Urinary bladder (tissue), 4 donors: ENCODE data around the gene C5. TPM values are rescaled to one million over a fixed set of nuclear protein-coding genes. Genes with fewer than 3 reads are reported as not detected.
"Not testable (repeated sequence)": the region's sequence is repeated elsewhere in the genome, so short reads cannot be mapped to it uniquely, and the experiment has no call there.

ENCODE experiments used
- DNase-seq: peaks from one replicate; pipeline ENCODE4 v3.0.0-alpha.2; 2015; ENCODE audit errors: extremely low spot score
- H3K27ac ChIP-seq: one replicate; pipeline ENCODE4 v1.5.1; 2013; ENCODE audit warnings: low read depth, mild to moderate bottlenecking, moderate library complexity
- H3K36me3 ChIP-seq: one replicate; pipeline ENCODE4 v1.6.1; 2013; ENCODE audit warnings: mild to moderate bottlenecking, moderate library complexity; ENCODE audit not compliant: insufficient read depth
- H3K4me1 ChIP-seq: one replicate; pipeline ENCODE4 v1.6.1; 2013; ENCODE audit warnings: mild to moderate bottlenecking, moderate library complexity; ENCODE audit not compliant: insufficient read depth
- H3K4me3 ChIP-seq: one replicate; pipeline ENCODE4 v1.5.1; 2013; ENCODE audit warnings: low read depth, low read length
- WGBS: extraction: QIAGEN DNeasy Blood & Tissue Kit; methylation state at CpG from one replicate; pipeline ENCODE4 v1.1.7; 2013; 5-methylcytosine and 5-hydroxymethylcytosine counted together
- polyA plus RNA-seq: library from polyadenylated mRNA; stranded (reverse); fragments of 200-250 nt; gene quantifications from one replicate; pipeline ENCODE4 v1.2.3, GENCODE V29; 2013
- total RNA-seq: library from RNA; depleted of rRNA; stranded (reverse); fragments of >200 nt; gene quantifications from one replicate; pipeline ENCODE4 v1.2.3, GENCODE V29; 2014
- donor health status: healthy with polysubstance abuse.
- donor health status: healthy.

Gene C5
- total and polyA plus RNA-seq, 2 donors: 3.2 to 18.1 TPM

- H3K4me3 ChIP-seq, H3K27ac ChIP-seq, H3K36me3 ChIP-seq, H3K4me1 ChIP-seq, DNase-seq: not testable (repeated sequence)
- WGBS: 85% methylated on average over 4 of the region's 4 CpGs
Measured at GRCh38 chr9:121028285-121028684, 21.8 kb downstream of the C5 start.

GRCh38 chr9:121026768-121027167 is 23.3 kb downstream of the C5 start:
- H3K36me3 ChIP-seq: no peaks in the 10 kb centered on the region
- H3K4me1 ChIP-seq: no peaks in the 10 kb centered on the region
- DNase-seq: no peak
- H3K4me3 ChIP-seq: no peak overlapping the region
- H3K27ac ChIP-seq: no peak overlapping the region

GRCh38 chr9:121026260-121026691 is 23.8 kb downstream of the C5 start:
- no peak for DNase-seq
- no peak overlapping the region for H3K27ac ChIP-seq
- WGBS: 78% methylated on average over 3 of the region's 3 CpGs

GRCh38 chr9:121024237-121024636 is 25.8 kb downstream of the C5 start:
- no peak for DNase-seq
- WGBS: 20% methylated on average over 1 of the region's 2 CpGs
- no peak overlapping the region for H3K4me3 ChIP-seq
- H3K36me3 ChIP-seq: no peaks in the 10 kb centered on the region
- no peak overlapping the region for H3K27ac ChIP-seq
- no peaks in the 10 kb centered on the region for H3K4me1 ChIP-seq

More at GRCh38 chr9:121026260-121026691, 23.8 kb downstream of the C5 start:
- Histone ChIP-seq H3K4me3 (no peak overlapping the region), H3K36me3 (no peaks in the 10 kb centered on the region), H3K4me1 (no peaks in the 10 kb centered on the region)

- no peak for DNase-seq
- no peaks in the 10 kb centered on the region for H3K4me1 ChIP-seq
Measured at GRCh38 chr9:121023064-121023463, 27.0 kb downstream of the C5 start.

GRCh38 chr9:121021301-121021700 is 28.8 kb downstream of the C5 start:
- Histone ChIP-seq H3K4me1 (no peaks in the 10 kb centered on the region), H3K4me3 (no peak overlapping the region), H3K36me3 (no peaks in the 10 kb centered on the region), H3K27ac (no peak overlapping the region)
- DNase-seq: no peak
- WGBS: 77% methylated on average over 4 of the region's 4 CpGs

More at GRCh38 chr9:121023064-121023463, 27.0 kb downstream of the C5 start:
- Histone ChIP-seq H3K4me3 (no peak overlapping the region), H3K27ac (no peak overlapping the region), H3K36me3 (no peaks in the 10 kb centered on the region)
- WGBS: 83% methylated on average over 1 of the region's 1 CpG

- Histone ChIP-seq H3K36me3 (no peaks in the 10 kb centered on the region), H3K27ac (no peak overlapping the region), H3K4me1 (no peaks in the 10 kb centered on the region), H3K4me3 (no peak overlapping the region)
- no peak for DNase-seq
- 75% methylated on average over 5 of the region's 5 CpGs for WGBS
Measured at GRCh38 chr9:121019273-121019672, 30.8 kb downstream of the C5 start.

- H3K27ac ChIP-seq: no peak overlapping the region
- no peaks in the 10 kb centered on the region for H3K36me3 ChIP-seq
- DNase-seq: no peak
- H3K4me1 ChIP-seq: no peaks in the 10 kb centered on the region
- WGBS: 79% methylated on average over 8 of the region's 8 CpGs
- H3K4me3 ChIP-seq: no peak overlapping the region
Measured at GRCh38 chr9:121013911-121014310, 36.2 kb downstream of the C5 start.

GRCh38 chr9:121009650-121010049 is 40.4 kb downstream of the C5 start:
- no peak overlapping the region for H3K4me3 ChIP-seq
- H3K4me1 ChIP-seq: no peaks in the 10 kb centered on the region
- no peaks in the 10 kb centered on the region for H3K36me3 ChIP-seq
- no peak for DNase-seq
- 89% methylated on average over 3 of the region's 3 CpGs for whole genome bisulfite sequencing
- no peak overlapping the region for H3K27ac ChIP-seq

- no peaks in the 10 kb centered on the region for H3K36me3 ChIP-seq
- no peak overlapping the region for H3K4me3 ChIP-seq
- WGBS: 95% methylated on average over 2 of the region's 2 CpGs
- no peak overlapping the region for H3K27ac ChIP-seq
- no peaks in the 10 kb centered on the region for H3K4me1 ChIP-seq
- no peak for DNase-seq
Measured at GRCh38 chr9:120999317-120999716, 50.8 kb downstream of the C5 start.

- Histone ChIP-seq H3K36me3 (no peaks in the 10 kb centered on the region), H3K4me1 (no peaks in the 10 kb centered on the region), H3K4me3 (no peak overlapping the region), H3K27ac (no peak overlapping the region)
- WGBS: 94% methylated on average over 2 of the region's 2 CpGs
- DNase-seq: no peak
Measured at GRCh38 chr9:120998111-120998510, 52.0 kb downstream of the C5 start.

GRCh38 chr9:120997502-120997901 is 52.6 kb downstream of the C5 start:
- Histone ChIP-seq H3K4me1 (no peaks in the 10 kb centered on the region), H3K27ac (no peak overlapping the region), H3K4me3 (no peak overlapping the region), H3K36me3 (no peaks in the 10 kb centered on the region)
- DNase-seq: no peak
- WGBS: 90% methylated on average over 7 of the region's 7 CpGs

GRCh38 chr9:120996409-120996808 is 53.7 kb downstream of the C5 start:
- WGBS: 77% methylated on average over 3 of the region's 3 CpGs
- Histone ChIP-seq H3K4me1 (no peaks in the 10 kb centered on the region), H3K27ac (no peak overlapping the region), H3K36me3 (no peaks in the 10 kb centered on the region), H3K4me3 (no peak overlapping the region)
- no peak for DNase-seq

GRCh38 chr9:120989065-120989464 is 61.0 kb downstream of the C5 start:
- Histone ChIP-seq H3K4me1 (peaks cover 2% of the 10 kb centered on the region), H3K4me3 (no peak overlapping the region), H3K27ac (no peak overlapping the region), H3K36me3 (no peaks in the 10 kb centered on the region)
- 89% methylated on average over 4 of the region's 4 CpGs for WGBS
- no peak for DNase-seq

- H3K36me3 ChIP-seq: no peaks in the 10 kb centered on the region
- H3K4me1 ChIP-seq: peaks cover 2% of the 10 kb centered on the region
- whole genome bisulfite sequencing: 15% methylated on average over 2 of the region's 2 CpGs
- DNase-seq: peak; percentile 11
- no peak overlapping the region for H3K27ac ChIP-seq
- H3K4me3 ChIP-seq: no peak overlapping the region
Measured at GRCh38 chr9:120985819-120986222, 64.3 kb downstream of the C5 start.
